ENCODE results near the gene FYN.

FYN gene

GRCh38 chr6:111724505-111724904, 148.7 kb downstream of the FYN start:
- no peak for DNase-seq (ENCODE audit: low spot score)

- no peak for DNase-seq (ENCODE audit: low spot score)
These were observed 149.2 kb downstream of the FYN start for GRCh38 chr6:111724039-111724438.

GRCh38 chr6:111723412-111723970, 149.8 kb downstream of the FYN start:
- no peak for DNase-seq (ENCODE audit: low spot score)

GRCh38 chr6:111722179-111722731, 151.0 kb downstream of the FYN start:
- no peak for DNase-seq (ENCODE audit: low spot score)

- peak; percentile 27 for DNase-seq (ENCODE audit: low spot score)
These were observed 151.5 kb downstream of the FYN start for GRCh38 chr6:111721753-111722154.

- no peak for DNase-seq (ENCODE audit: low spot score)
These were observed 152.2 kb downstream of the FYN start for GRCh38 chr6:111720931-111721496.

- DNase-seq (ENCODE audit: low spot score): no peak
These were observed 154.3 kb downstream of the FYN start for GRCh38 chr6:111718990-111719389.

- DNase-seq (ENCODE audit: low spot score): no peak
These were observed 154.9 kb downstream of the FYN start for GRCh38 chr6:111718326-111718725.

GRCh38 chr6:111717621-111718020, 155.6 kb downstream of the FYN start:
- no peak for DNase-seq (ENCODE audit: low spot score)

- no peak for DNase-seq (ENCODE audit: low spot score)
These were observed 156.9 kb downstream of the FYN start for GRCh38 chr6:111716325-111716724.

GRCh38 chr6:111715321-111715720, 157.9 kb downstream of the FYN start:
- DNase-seq (ENCODE audit: low spot score): no peak

- no peak for DNase-seq (ENCODE audit: low spot score)
These were observed 158.6 kb downstream of the FYN start for GRCh38 chr6:111714416-111715270.

- no peak for DNase-seq (ENCODE audit: low spot score)
These were observed 159.4 kb downstream of the FYN start for GRCh38 chr6:111713811-111714210.

GRCh38 chr6:111713236-111713635, 160.0 kb downstream of the FYN start:
- DNase-seq (ENCODE audit: low spot score): no peak

GRCh38 chr6:111711984-111712752, 161.1 kb downstream of the FYN start:
- DNase-seq (ENCODE audit: low spot score): no peak

GRCh38 chr6:111711476-111711875, 161.8 kb downstream of the FYN start:
- DNase-seq (ENCODE audit: low spot score): no peak

GRCh38 chr6:111710911-111711310, 162.3 kb downstream of the FYN start:
- no peak for DNase-seq (ENCODE audit: low spot score)

GRCh38 chr6:111710439-111710838, 162.8 kb downstream of the FYN start:
- no peak for DNase-seq (ENCODE audit: low spot score)

GRCh38 chr6:111709615-111710398, 163.4 kb downstream of the FYN start:
- peak; percentile 76 for DNase-seq (ENCODE audit: low spot score)

- DNase-seq (ENCODE audit: low spot score): no peak
These were observed 164.1 kb downstream of the FYN start for GRCh38 chr6:111709201-111709600.

GRCh38 chr6:111707773-111708172, 165.5 kb downstream of the FYN start:
- no peak for DNase-seq (ENCODE audit: low spot score)

Measured in HuH-7 (cell line).